Measurements from ENCODE around the gene NAA20.

The NAA20 gene

GRCh38 chr20:20017001-20017843, at the start of gene NAA20:
Gene NAA20, plus strand, starts transcription at chr20:20017362. Its CDS starts 35 bp downstream, at chr20:20017397.
- peak; percentile 93 for DNase-seq (ENCODE audit: low spot score)

GRCh38 chr20:19967445-19967844, 49.7 kb upstream of the NAA20 start:
- DNase-seq (ENCODE audit: low spot score), result no peak

GRCh38 chr20:19968028-19968427, 49.1 kb upstream of the NAA20 start:
- DNase-seq (ENCODE audit: low spot score), result no peak

- DNase-seq (ENCODE audit: low spot score), result no peak
Measured at GRCh38 chr20:19968466-19969073, 48.6 kb upstream of the NAA20 start.

- no peak for DNase-seq (ENCODE audit: low spot score)
Measured at GRCh38 chr20:19969106-19969505, 48.1 kb upstream of the NAA20 start.

- DNase-seq (ENCODE audit: low spot score), result no peak
Measured at GRCh38 chr20:19969507-19970255, 47.5 kb upstream of the NAA20 start.

GRCh38 chr20:19970256-19970765, 46.9 kb upstream of the NAA20 start:
- no peak for DNase-seq (ENCODE audit: low spot score)

GRCh38 chr20:19971116-19971515, 46.0 kb upstream of the NAA20 start:
- no peak for DNase-seq (ENCODE audit: low spot score)

GRCh38 chr20:19973961-19974629, 43.1 kb upstream of the NAA20 start:
- no peak for DNase-seq (ENCODE audit: low spot score)

- DNase-seq (ENCODE audit: low spot score), result no peak
Measured at GRCh38 chr20:19974630-19975435, 42.3 kb upstream of the NAA20 start.

GRCh38 chr20:19975436-19975799, 41.7 kb upstream of the NAA20 start:
- DNase-seq (ENCODE audit: low spot score), result no peak

GRCh38 chr20:19975901-19976300, 41.3 kb upstream of the NAA20 start:
- no peak for DNase-seq (ENCODE audit: low spot score)

- no peak for DNase-seq (ENCODE audit: low spot score)
Measured at GRCh38 chr20:19976595-19977372, 40.4 kb upstream of the NAA20 start.

GRCh38 chr20:19977373-19977770, 39.8 kb upstream of the NAA20 start:
- no peak for DNase-seq (ENCODE audit: low spot score)

GRCh38 chr20:19978511-19979210, 38.5 kb upstream of the NAA20 start:
- no peak for DNase-seq (ENCODE audit: low spot score)

- DNase-seq (ENCODE audit: low spot score), result no peak
Measured at GRCh38 chr20:19981031-19981451, 36.1 kb upstream of the NAA20 start.

GRCh38 chr20:19986419-19986818, 30.7 kb upstream of the NAA20 start:
- no peak for DNase-seq (ENCODE audit: low spot score)

GRCh38 chr20:19987046-19987445, 30.1 kb upstream of the NAA20 start:
- no peak for DNase-seq (ENCODE audit: low spot score)

- DNase-seq (ENCODE audit: low spot score), result no peak
Measured at GRCh38 chr20:19990850-19991249, 26.3 kb upstream of the NAA20 start.

GRCh38 chr20:19991308-19991707, 25.9 kb upstream of the NAA20 start:
- DNase-seq (ENCODE audit: low spot score), result no peak
